Suprapubic skin (tissue), 4 donors: Measurements from ENCODE around the gene METTL25B.

ENCODE experiments used
- EP300 ChIP-seq: sonication (generic); formaldehyde crosslinking; IDR thresholded peaks from one replicate; pipeline ENCODE4 v1.6.1; 2017; ENCODE audit warnings: antibody characterized with exemption
- POLR2A ChIP-seq, 2 donors: fragments of 450-650 bp; IDR thresholded peaks; one replicate each; pipeline ENCODE4 v1.6.1; 2017; ENCODE audit warnings: antibody characterized with exemption in 2 of 2, mild to moderate bottlenecking in 2 of 2, moderate library complexity in 2 of 2
- POLR2AphosphoS5 ChIP-seq, 3 donors: sonication (generic); formaldehyde crosslinking; IDR thresholded peaks; one replicate each; pipeline ENCODE4 v1.6.1; 2017; ENCODE audit warnings: antibody characterized with exemption in 3 of 3
- TF ChIP-seq, protein P1 (sequence below), 2 donors: fragments of 200-600 bp in 1 of 2; fragments of 450-650 bp in 1 of 2; sonication (generic) in 1 of 2; IDR thresholded peaks; one replicate each; pipeline ENCODE4 v1.5.1; 2016 to 2019; ENCODE audit warnings: antibody characterized with exemption in 2 of 2, mild to moderate bottlenecking in 1 of 2, moderate library complexity in 1 of 2

DNA sequence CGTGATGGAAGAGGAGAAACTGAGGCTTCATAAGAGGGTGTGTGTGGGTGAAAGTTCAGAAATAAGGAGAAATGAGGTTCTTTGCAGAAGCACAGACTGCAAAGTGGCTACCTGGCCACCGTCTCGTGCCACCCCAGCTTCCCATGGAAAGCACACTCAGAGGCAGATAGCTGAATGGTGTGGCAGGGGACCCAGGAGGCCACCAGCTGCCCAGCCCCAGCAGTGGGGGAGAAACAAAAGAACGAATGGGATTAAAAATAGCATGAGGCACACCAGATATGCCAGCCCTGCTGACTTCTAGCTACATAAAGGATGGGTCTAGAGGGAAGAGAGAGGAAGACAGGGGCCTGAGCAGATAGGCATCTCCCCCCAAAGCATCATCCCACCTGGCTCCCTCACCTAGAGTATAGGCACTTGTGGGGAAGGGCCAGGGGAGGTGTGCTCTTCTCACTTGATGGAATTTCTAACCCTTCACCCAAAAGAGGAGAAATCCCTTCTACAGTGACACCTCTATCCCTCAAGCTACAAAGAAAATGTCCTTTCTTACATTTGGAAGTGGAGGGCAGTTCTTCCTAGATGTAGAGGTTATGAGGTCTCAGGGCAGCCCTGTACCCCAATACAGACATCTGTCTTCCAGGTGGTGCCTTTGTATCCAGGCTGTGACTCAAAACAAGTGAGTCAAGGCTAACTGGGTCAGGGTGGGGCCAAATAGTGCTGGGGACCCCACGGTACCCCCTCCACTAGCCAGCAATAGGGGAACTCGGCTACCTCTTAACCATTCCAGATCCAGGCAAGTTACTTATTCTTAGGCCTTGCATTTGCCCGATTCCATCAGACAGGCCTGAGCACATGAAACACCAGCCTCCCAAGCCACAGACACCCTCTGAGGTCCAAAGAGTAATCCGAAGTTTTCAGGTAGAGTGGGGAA, 19.7 kb downstream of the METTL25B start:
- TF ChIP-seq, protein P1, sequence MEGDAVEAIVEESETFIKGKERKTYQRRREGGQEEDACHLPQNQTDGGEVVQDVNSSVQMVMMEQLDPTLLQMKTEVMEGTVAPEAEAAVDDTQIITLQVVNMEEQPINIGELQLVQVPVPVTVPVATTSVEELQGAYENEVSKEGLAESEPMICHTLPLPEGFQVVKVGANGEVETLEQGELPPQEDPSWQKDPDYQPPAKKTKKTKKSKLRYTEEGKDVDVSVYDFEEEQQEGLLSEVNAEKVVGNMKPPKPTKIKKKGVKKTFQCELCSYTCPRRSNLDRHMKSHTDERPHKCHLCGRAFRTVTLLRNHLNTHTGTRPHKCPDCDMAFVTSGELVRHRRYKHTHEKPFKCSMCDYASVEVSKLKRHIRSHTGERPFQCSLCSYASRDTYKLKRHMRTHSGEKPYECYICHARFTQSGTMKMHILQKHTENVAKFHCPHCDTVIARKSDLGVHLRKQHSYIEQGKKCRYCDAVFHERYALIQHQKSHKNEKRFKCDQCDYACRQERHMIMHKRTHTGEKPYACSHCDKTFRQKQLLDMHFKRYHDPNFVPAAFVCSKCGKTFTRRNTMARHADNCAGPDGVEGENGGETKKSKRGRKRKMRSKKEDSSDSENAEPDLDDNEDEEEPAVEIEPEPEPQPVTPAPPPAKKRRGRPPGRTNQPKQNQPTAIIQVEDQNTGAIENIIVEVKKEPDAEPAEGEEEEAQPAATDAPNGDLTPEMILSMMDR (IDR thresholded peaks at IDR 0.05) = no peak
- TF ChIP-seq POLR2A (IDR thresholded peaks at IDR 0.05) (no peak), POLR2AphosphoS5 (IDR thresholded peaks at IDR 0.05) (no peak), EP300 (no peak)
